ENCODE measurements around the gene CELF5.

CELF5 gene

DNA sequence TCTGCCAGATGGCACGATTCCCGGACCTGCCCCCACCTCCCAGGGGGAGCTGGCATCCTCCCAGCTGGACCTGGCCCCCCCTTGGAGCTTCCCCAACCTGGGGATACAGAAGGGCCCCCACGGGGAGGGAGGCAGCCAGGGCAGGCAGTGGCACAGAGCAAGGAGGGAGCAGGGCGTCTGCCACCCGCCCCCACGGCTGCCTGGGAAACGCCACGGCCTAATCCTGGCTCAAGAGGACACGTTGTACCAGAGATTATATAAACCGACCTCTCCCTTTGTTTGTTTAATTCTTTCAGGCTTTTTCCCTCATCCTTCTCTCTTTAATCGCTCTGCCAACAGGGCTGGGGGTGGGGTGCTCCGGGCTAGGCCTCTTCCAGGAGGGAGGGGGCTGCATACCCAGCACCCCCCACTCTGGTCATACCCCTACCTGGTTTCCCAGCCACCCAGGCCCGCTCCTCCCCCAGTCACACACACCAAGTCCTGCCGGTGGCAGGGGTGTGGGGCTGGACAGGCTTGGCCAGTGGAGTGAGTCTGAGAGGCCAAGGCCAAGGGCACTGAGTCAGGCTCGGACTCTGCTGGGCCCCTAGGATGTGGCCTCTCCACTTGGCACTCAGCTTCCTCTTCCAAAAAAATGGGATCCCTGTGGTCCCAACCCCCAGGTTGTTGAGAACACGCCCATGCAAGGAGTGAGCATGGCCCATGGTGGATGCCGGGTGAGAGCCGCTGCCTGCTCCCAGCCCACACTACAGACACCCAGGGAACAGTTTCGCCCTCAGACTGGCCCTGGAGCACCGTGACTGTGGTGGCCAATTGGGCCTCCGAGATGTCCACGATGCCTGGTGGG lies 112.4 kb downstream of the CELF5 start (continued):
- peak; percentile 86 for TF ChIP-seq ZNF398 (tag by site-specific recombination; IDR thresholded peaks at IDR 0.05)
- 0 out of 2 replicates have a peak, but pooled peaks have one; percentile 28 for TF ChIP-seq PATZ1 (tag by site-specific recombination; IDR thresholded peaks at IDR 0.05)

- H3K4me3 ChIP-seq (ENCODE audit: low read depth, low read length) = no peak overlapping the region
- H3K36me3 ChIP-seq (ENCODE audit: control insufficient read depth in 2 of 2, insufficient read depth in 1 of 2, low read length in 2 of 2) = no peaks in the 10 kb centered on the region
- CTCF ChIA-PET = interaction anchor here (0.7 to 1.6 kb wide), 3 partner anchors 10 to 147 kb away, joined by 4 to 9 read pairs (median 5); no protein-coding TSS in a partner anchor
- no peaks in the 10 kb centered on the region for H3K4me1 ChIP-seq (ENCODE audit: control insufficient read depth, insufficient read depth, low read length)
- POLR2A ChIA-PET = interaction anchor here (0.6 kb wide), 1 partner anchor 96 kb away, joined by 7 read pairs; no protein-coding TSS in a partner anchor
- no peaks in the 10 kb centered on the region for H3K9me3 ChIP-seq (ENCODE audit: control insufficient read depth, insufficient read depth, low read depth, low read length)
- TF ChIP-seq ZNF837 (tag by site-specific recombination; IDR thresholded peaks at IDR 0.05) (no peak), ZNF155 (tag by site-specific recombination; IDR thresholded peaks at IDR 0.05) (no peak), ZBTB17 (tag by site-specific recombination; IDR thresholded peaks at IDR 0.05) (no peak), ZNF488 (tag by site-specific recombination; IDR thresholded peaks at IDR 0.05) (no peak), GLIS2 (tag by site-specific recombination; IDR thresholded peaks at IDR 0.05) (no peak), BCL11A (tag by site-specific recombination; IDR thresholded peaks at IDR 0.05; ENCODE audit: low read depth) (peak; percentile 91), ZNF549 (tag by site-specific recombination; IDR thresholded peaks at IDR 0.05) (no peak), GFI1B (tag by site-specific recombination; IDR thresholded peaks at IDR 0.05) (no peak), ZNF658 (tag by site-specific recombination; IDR thresholded peaks at IDR 0.05) (no peak), IKZF3 (tag by site-specific recombination; IDR thresholded peaks at IDR 0.05) (no peak), BCL11B (tag by site-specific recombination; IDR thresholded peaks at IDR 0.05; ENCODE audit: low read depth) (peak; percentile 89), ZBTB1 (tag by site-specific recombination; IDR thresholded peaks at IDR 0.05) (no peak), SCRT1 (tag by site-specific recombination; IDR thresholded peaks at IDR 0.05; ENCODE audit: borderline replicate concordance) (no peak), ZNF843 (tag by site-specific recombination; IDR thresholded peaks at IDR 0.05) (no peak), ZNF585B (tag by site-specific recombination; IDR thresholded peaks at IDR 0.05) (no peak), ZNF580 (tag by site-specific recombination; IDR thresholded peaks at IDR 0.05) (no peak), ZNF280D (tag by site-specific recombination; IDR thresholded peaks at IDR 0.05) (no peak)
- H3K27ac ChIP-seq (ENCODE audit: extremely low read depth, low read depth, low read length) = no peak overlapping the region
Observed at GRCh38 chr19:3338541-3339181, 114.2 kb downstream of the CELF5 start.
